Uterus (tissue), 4 donors: ENCODE results near the gene FRS3. TPM values are rescaled to one million over a fixed set of nuclear protein-coding genes. Genes with fewer than 3 reads are reported as not detected.

Source experiments
- DNase-seq, 2 donors: peaks; one replicate each; pipeline ENCODE4 v3.0.0-alpha.2; 2019 to 2020
- H3K27ac ChIP-seq, 2 donors: fragments of 200-600 bp; sonication (generic); 1 replicate in 1 of 2; 2 replicates in 1 of 2; pipeline ENCODE4 v1.5.1; 2016 to 2018
- H3K27me3 ChIP-seq, 2 donors: fragments of 200-600 bp; sonication (generic); one replicate each; pipeline ENCODE4 v1.5.1; 2018 to 2019; ENCODE audit warnings: control low read depth in 1 of 2
- H3K36me3 ChIP-seq, 2 donors: fragments of 200-600 bp; sonication (generic); one replicate each; pipeline ENCODE4 v1.5.1; 2019; ENCODE audit warnings: control low read depth in 1 of 2
- H3K4me1 ChIP-seq, 2 donors: fragments of 200-600 bp; sonication (generic); one replicate each; pipeline ENCODE4 v1.5.1; 2018 to 2019; ENCODE audit warnings: control low read depth in 1 of 2
- H3K4me3 ChIP-seq, 2 donors: fragments of 200-600 bp; sonication (generic); 1 replicate in 1 of 2; 2 replicates in 1 of 2; pipeline ENCODE4 v1.5.1; 2018 to 2019; ENCODE audit warnings: mild to moderate bottlenecking in 1 of 2
- H3K9me3 ChIP-seq, 2 donors: fragments of 200-600 bp; sonication (generic); one replicate each; pipeline ENCODE4 v1.5.1; 2019; ENCODE audit warnings: control low read depth in 1 of 2
- POLR2A ChIP-seq, 2 donors: fragments of 450-650 bp; IDR thresholded peaks; one replicate each; pipeline ENCODE4 v1.6.1; 2016; ENCODE audit warnings: antibody characterized with exemption in 2 of 2, mild to moderate bottlenecking in 1 of 2, moderate library complexity in 1 of 2
- intact Hi-C: fragments of 100-400 bp; cut with DNase I; formaldehyde crosslinking; loops from one replicate; pipeline ENCODE4 v1.15.1; 2023; ENCODE audit warnings: low total_unique reads
- total RNA-seq, 4 donors: library from RNA; depleted of rRNA in 3 of 4; stranded (reverse); fragments of >200 nt in 3 of 4; gene quantifications; one replicate each; pipeline versions ENCODE4 v1.1.0 to v1.2.4, GENCODE V29; 2014 to 2023
- TF ChIP-seq, protein P1 (sequence below), 4 experiments: fragments of 200-600 bp in 2 of 4; fragments of 450-650 bp in 2 of 4; sonication (generic) in 2 of 4; IDR thresholded peaks; one replicate each; pipeline ENCODE4 v1.5.1; 2016 to 2019; ENCODE audit warnings: antibody characterized with exemption in 4 of 4, mild to moderate bottlenecking in 2 of 4, moderate library complexity in 1 of 4
- donor health status: DM: yes; HTN: yes; CAD: no.

FRS3 gene
- total RNA-seq, 4 donors from 2014 or later = 0.26 to 8.9 (median 2.2) TPM

GRCh38 chr6:41799559-41799911, 19.8 kb upstream of the FRS3 start:
- Histone ChIP-seq H3K9me3 (no peaks in the 10 kb centered on the region), H3K4me1 (no peaks in the 10 kb centered on the region), H3K27ac (no peak overlapping the region), H3K27me3 (no peaks in the 10 kb centered on the region), H3K36me3 (no peaks in the 10 kb centered on the region), H3K4me3 (no peak overlapping the region)
- no peak for DNase-seq
- no peak for TF ChIP-seq POLR2A (IDR thresholded peaks at IDR 0.05)
- TF ChIP-seq, protein P1, sequence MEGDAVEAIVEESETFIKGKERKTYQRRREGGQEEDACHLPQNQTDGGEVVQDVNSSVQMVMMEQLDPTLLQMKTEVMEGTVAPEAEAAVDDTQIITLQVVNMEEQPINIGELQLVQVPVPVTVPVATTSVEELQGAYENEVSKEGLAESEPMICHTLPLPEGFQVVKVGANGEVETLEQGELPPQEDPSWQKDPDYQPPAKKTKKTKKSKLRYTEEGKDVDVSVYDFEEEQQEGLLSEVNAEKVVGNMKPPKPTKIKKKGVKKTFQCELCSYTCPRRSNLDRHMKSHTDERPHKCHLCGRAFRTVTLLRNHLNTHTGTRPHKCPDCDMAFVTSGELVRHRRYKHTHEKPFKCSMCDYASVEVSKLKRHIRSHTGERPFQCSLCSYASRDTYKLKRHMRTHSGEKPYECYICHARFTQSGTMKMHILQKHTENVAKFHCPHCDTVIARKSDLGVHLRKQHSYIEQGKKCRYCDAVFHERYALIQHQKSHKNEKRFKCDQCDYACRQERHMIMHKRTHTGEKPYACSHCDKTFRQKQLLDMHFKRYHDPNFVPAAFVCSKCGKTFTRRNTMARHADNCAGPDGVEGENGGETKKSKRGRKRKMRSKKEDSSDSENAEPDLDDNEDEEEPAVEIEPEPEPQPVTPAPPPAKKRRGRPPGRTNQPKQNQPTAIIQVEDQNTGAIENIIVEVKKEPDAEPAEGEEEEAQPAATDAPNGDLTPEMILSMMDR (IDR thresholded peaks at IDR 0.05) = no peak
- intact Hi-C loops = no loop called here

- intact Hi-C loops = no loop called here
- Histone ChIP-seq H3K27ac (no peak overlapping the region), H3K4me1 (no peaks in the 10 kb centered on the region), H3K36me3 (no peaks in the 10 kb centered on the region), H3K9me3 (no peaks in the 10 kb centered on the region), H3K27me3 (no peaks in the 10 kb centered on the region), H3K4me3 (no peak overlapping the region)
- TF ChIP-seq POLR2A (IDR thresholded peaks at IDR 0.05) = no peak
- TF ChIP-seq, protein P1 (IDR thresholded peaks at IDR 0.05) = no peak
- DNase-seq = no peak
Measured at GRCh38 chr6:41798901-41799558, 19.3 kb upstream of the FRS3 start.

- no peak for DNase-seq
- H3K9me3 ChIP-seq = no peaks in the 10 kb centered on the region
- no peaks in the 10 kb centered on the region for H3K4me1 ChIP-seq
- H3K27ac ChIP-seq = no peak overlapping the region
- no peak overlapping the region for H3K4me3 ChIP-seq
- H3K27me3 ChIP-seq = no peaks in the 10 kb centered on the region
- TF ChIP-seq, protein P1 (IDR thresholded peaks at IDR 0.05) = no peak
- no peak for TF ChIP-seq POLR2A (IDR thresholded peaks at IDR 0.05)
- intact Hi-C loops = no loop called here
- no peaks in the 10 kb centered on the region for H3K36me3 ChIP-seq
Measured at GRCh38 chr6:41796474-41796873, 16.8 kb upstream of the FRS3 start.

DNA sequence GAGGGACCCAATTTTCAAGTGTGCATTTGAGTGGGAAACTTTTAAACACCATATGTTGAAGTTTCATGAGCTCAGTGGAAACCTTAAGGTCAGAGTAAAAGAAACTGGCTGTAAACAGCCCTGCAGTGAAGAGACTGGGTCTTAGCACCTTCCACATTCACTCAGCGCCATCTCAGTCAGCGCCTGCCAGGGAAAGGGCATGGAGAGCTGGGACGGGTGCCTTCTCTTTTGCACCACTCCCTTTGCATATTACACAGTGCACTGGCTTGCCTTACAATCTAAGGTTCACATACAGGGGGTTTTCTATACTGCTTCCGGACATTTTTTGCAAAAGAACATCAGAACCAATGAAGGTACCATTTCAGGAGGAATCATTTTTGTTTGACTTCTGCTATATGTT, 12.3 kb upstream of the FRS3 start:
- TF ChIP-seq, protein P1 (IDR thresholded peaks at IDR 0.05) = no peak
- TF ChIP-seq POLR2A (IDR thresholded peaks at IDR 0.05) = no peak
- no peaks in the 10 kb centered on the region for H3K27me3 ChIP-seq
- no peak overlapping the region for H3K4me3 ChIP-seq
- H3K36me3 ChIP-seq = no peaks in the 10 kb centered on the region
- H3K9me3 ChIP-seq = no peaks in the 10 kb centered on the region
- intact Hi-C loops = no loop called here
- DNase-seq = no peak
- H3K27ac ChIP-seq = no peak overlapping the region
- H3K4me1 ChIP-seq = peaks cover 0 to 5% of the 10 kb centered on the region in 2 donors

DNA sequence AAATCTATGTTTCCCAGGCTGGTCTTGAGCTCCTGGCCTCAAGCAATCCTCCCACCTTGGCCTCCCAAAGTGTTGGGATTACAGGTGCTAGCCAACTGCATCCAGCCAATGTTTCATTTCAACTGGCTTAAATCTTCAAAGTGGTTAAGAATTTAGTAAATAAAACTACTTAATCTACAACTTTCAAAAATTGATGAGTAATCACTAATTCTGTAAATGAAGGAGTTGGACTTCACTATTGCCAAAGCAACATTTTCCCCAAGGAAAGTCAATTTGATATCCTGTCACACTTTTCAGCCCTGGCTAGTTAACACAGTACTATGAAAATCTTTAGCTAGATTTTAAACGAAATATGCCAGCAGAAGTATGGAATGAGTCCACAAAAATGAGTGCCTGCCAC, 11.6 kb upstream of the FRS3 start:
- no peak for TF ChIP-seq POLR2A (IDR thresholded peaks at IDR 0.05)
- TF ChIP-seq, protein P1 (IDR thresholded peaks at IDR 0.05) = no peak
- intact Hi-C loops = no loop called here
- no peaks in the 10 kb centered on the region for H3K27me3 ChIP-seq
- DNase-seq = no peak
- H3K9me3 ChIP-seq = no peaks in the 10 kb centered on the region
- H3K27ac ChIP-seq = no peak overlapping the region
- H3K36me3 ChIP-seq = no peaks in the 10 kb centered on the region
- no peak overlapping the region for H3K4me3 ChIP-seq
- peaks cover 0 to 5% of the 10 kb centered on the region in 2 donors for H3K4me1 ChIP-seq
